Measurements from ENCODE around the gene ALKBH7.

The ALKBH7 gene

DNA sequence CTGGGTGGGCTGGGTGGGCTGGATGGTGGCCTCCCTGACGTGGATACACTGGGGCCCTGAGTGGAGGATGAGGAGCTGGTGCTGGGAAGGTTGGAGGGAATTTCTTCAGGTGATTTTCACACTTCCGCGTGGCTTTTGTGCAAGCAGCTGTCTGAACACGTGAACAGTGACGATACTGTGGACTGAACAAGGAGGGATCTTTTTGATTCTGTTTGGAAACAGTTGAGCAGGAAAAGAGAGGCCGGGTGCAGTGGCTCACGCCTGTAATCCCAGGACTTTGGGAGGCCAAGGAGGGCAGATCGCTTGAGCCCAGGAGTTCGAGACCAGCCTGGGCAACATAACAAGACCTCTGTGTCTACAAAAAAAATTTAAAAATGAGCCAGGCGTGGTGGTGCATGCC, 29.5 kb downstream of the ALKBH7 start:
- no peak for DNase-seq

DNA sequence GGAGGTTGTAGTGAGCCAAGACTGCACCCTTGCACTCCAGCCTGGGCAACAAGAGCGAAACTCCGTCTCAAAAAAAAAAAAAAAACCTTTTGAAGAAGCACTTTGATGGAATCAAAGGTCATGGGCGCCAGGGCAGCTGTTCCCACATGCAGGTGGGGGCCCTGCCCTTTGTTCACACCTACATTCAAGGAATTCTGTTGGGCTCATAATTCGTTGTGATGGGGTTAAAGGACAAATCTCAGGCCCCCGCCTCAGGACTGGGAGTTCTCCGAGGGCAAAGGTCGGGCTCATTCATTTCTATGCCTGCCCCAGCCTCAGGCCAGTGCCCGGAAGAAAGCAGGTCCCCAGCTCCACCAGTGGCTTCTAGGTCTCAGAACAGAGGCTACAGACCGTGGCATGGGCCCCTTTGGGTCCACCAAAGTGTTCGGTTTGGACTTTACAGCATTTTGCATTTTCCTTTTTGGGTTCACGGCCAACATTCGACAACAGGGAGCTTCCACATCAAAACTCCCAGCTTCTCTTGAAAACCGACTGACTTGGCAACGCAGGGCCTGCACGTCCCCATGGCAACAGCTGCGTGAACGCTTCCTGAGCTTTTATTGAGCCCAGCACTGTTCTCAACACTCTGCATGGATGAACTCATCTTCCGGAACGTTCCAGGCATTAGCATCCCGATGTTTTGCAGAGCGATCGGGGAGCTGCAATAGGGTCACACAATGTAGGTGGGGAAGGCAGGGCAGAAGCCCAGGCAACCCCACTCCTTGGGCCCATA, 30.4 kb downstream of the ALKBH7 start:
- DNase-seq, result no peak

DNA sequence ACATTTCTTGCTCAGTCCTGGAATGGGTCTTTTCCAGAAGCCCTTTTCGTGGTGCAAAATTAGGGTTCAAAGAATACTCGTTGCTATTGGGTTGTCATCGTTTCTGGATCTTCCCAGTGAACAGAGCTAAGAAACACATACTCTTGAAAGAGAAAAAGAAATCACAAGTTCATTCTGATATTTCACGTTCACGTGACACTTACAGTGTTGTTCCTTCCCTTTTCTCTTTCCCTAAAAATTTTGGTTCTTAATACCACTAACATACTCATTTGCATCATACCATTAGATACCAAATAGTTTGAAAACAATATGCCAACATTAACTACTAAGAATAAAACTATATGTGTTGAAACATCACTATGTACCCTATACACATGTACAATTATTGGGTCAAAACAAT, 33.8 kb downstream of the ALKBH7 start:
- no peak for DNase-seq

DNA sequence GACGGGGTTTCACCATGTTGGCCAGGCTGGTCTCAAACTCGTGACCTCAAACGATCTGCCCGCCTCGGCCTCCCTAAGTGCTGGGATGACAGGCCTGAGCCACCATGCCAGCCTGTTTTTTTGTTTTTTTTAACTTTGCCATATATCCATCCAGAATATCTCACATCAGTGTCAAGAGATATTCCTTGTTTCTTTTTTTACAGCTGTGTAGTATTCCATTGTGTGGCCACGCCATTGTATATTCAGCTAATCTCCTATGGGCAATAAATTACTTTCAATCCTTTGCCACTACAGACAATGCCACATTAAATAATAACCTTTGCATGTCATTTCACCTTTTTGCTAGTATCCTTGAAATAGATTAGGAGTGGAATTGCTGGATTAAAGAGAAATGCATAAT, 36.8 kb downstream of the ALKBH7 start:
- no peak for DNase-seq

DNA sequence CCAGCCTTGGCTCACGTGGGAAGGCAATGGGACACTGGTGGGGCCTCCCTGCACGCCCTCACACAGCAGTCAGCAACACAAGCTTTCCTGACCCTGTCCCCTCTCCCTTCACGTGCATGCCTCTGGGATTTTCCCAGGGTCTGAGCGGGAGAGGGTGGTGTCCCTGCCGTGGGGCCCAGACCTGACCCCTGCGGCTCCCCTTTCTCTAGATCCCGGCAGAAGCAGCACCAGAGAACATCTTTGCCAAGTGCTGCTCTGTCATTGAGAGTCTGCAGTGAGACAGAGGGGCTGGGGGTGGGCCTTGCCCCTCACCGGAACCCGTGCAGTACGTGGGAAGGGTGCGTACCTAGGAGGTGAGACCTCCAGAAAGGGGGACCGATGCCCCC, 39.5 kb downstream of the ALKBH7 start:
- DNase-seq, result no peak

DNA sequence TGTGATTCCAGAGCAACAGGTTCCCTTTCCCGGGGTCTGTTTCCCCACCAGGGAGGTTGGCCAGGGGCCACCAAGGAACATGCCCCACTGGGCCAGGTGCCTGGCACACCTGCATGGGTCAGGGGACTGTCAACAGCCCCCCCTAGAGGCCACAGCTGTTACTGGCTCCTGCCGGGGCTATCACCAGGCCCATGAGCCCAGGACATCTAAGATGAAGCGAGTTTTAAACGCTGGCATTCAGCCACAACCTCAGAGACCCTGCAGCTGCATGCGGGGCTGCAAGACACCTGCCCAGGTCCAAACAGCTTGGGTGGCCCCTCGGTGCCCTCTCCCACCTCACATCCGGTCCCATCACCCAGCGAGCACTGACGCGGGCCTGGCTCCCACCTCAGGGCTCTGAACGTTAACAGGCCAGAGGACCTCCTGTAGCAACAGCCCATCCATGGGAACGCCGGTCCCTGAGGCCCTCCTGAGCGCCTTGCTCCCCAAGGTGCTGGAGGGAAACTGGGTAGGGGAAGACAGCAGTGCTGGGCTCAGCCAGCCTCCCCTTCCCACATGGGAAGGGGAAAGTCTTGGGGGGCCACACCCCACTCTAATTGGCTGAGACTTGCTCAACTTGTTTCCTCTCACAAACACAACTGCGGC, 40.0 kb downstream of the ALKBH7 start:
- peak; percentile 38 to 58 for DNase-seq

DNA sequence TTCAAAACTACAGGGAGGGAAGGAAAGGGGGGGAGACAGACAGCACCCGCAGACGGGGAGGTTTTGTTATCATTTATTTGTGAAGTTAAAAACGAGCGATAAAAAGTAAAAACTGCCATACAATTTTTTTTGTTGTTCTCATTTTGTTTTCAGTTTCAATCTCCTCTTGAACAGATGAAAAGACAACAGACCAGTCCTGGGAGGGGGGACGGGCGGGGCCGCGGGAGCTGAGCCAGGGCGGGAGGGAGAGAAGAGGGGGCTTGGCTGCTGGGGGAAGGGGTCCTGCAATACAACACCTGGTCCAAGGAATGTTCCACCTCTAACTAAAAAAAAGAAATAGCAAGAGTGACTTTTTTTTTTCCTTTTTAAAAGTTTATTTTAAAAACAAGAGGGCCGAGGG, 40.7 kb downstream of the ALKBH7 start:
- DNase-seq, result no peak

DNA sequence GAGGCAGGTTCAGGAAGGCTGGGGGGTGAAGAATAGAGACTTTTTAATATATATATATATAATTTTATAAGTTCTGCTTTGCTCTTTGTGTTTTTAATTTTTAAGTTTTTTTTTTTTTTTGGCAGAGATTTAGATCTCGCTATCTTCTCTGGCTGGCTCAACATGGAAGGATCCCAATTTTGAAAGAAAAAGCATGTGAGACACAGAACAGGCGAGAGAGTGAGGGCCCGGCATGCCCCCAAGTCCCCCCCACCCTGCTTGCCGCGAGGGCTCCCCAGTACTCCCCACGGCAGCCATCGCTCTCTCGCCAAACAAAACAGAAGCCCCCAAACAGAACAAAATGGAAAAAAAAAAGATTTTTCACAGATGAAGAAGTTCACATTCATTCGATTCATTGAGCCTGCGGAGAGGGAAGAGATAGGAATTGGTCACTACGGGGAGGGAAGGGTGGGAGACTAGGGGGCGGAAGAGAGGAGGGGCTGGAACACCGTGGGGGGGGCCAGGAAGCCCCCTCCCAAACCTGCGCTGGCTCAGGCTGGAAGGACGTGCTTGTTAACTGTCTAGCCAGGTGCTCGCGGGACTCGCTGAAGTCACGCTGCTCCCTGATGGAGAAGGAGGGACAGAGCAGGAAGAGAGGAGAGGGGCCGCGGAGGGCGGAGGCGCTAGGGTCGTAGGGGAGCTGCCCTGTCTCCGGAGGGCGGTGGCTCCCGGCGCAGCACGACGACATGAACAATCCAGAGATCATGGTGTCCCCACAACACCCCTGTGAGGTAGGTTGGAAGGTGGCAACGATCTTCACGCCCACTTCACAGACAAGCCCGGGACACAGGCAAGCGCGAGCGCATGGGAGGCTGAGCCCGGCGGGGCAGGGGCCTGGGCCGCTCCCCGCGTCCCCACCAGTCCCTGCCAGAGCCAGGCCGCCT, 41.4 kb downstream of the ALKBH7 start:
- no peak for DNase-seq

DNA sequence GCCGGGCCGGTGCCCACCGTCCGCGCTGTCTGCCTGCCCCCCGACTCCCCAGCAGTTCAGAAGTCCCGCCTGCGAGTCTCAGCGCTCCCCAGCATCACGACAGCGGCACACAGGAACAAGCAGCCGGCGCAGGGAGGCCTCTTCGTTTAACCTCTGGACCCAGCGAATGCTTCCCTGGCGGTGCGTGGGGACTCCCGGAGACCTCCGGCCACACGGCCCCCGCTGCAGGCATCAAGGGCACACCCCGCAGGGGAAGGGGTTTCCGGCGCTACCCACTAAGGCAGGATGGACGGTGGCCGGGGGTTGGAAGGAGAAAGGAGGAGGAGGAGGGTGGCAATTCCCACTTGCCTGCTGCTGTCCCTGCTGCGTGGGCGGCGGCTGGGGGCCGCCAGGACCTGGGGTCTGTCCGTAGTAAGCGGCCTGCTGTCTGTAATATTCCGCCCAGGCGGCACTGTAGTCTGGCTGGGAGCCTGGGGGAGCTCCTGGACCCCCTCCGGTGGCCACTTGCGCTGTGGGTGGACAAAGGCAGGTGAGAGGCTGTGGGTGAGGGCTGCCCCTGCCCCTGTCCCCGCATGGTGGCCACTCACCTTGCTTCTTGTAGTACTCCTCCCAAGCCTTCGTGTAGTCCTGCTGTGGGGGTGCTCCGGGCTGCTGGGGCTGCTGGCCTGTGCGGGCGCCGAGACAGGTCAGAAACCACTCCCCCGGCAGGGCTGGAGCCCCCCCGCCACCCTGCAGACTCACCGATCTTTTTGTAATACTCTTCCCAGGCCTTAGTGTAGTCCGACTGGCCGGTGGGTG, 42.4 kb downstream of the ALKBH7 start:
- no peak for DNase-seq

DNA sequence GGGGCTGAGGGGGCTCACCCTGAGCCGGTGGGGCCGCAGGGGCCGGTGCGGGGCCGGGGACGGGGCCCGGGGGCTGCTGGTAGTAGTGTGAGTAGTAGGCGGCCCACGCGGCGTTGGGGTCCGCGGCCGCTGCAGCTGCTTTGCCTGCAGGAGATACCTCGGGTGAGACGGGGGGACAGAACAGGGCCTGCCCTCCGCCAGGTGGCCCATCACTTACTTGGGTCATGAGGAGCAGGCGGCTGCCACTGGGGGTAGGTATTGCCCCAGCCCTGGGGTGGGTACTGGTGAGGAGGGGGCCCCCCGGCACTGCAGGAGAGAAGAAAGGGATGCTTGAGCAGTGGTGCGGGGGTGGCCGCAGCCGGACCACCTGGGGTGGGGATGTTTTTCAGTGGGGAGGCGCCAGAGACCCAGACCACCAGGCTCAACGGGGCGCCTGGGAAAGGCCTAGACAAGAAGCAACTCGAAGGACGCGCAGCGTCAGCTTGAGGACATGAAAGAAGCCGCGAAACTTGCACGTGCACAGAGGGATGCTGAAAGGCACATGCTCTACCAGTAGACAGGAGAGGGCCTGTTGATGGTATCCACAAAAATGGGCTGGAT, 43.1 kb downstream of the ALKBH7 start:
- DNase-seq, result no peak

DNA sequence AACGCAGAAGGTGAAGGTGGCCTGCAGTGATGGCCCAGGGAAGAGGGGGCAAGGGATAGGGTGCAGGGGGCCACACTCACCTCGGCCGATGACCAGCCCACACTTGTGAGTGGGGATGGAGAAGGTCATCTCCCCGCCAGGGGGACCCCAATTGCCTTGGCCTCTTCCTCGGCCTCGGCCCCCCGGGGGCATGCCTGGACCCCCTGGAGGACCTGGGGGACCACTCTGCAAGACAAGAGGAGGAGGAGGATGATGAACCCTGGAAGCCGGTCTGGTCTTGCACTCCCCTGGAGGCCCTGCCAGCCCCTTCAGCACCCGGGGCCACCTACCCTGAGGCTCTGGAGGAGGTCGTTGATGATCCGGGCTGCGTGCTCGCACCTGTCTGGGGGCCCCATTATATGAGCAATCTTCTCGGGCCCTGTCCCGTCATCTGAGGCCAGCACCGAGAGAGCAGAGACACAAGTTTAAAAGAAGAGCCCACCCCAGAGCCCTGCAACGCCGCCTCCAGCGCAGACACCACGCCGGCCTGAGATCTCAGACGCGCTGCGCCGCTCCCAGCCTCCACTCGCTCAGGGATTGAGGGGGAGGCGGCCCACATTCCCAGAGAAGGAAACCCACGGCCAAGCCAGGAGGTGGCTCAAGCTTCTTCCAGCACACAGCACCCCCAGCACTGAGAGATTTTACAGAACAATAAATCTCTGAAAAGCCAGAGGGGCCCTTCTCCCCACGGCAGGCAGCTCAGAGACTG, 44.2 kb downstream of the ALKBH7 start:
- DNase-seq, result no peak

DNA sequence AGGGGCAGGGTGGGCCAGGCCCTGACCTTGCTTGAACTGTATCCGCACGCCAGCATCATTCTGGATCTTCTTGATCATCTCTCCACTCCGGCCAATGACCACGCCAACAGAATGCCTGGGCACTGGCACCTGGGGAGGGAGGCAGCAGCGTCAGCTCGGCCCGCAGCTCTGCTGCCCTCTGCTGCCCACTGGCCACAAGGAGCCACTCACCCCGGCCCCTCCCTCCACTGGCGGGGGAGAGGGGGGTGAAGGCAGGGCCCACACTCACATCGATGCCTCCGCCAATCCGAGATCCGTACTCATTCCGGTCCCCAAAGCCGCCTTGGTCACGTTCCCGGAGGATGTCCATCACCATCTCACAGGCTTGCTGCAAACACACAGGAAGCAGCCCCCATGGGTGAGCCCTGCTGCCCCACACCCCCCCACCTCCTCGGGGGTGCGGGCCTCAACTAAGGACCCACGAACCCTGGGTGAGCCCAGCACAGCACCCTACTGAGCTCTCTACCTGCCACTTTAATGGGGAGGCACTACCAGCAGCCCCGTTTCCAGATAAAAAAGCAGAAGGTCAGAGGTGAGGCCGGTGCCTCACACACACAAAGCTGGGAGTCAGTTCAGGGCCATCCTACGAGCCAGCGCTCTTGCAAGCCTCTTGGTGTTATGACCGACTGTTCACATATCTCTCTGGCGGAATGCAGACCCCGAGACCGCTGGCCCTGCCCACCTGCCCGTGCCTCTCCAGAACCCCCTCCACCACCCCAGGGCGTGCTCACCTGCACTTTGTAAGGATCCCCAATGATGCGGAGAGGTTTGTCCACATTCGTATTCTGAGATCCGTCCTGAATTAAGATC, 45.3 kb downstream of the ALKBH7 start:
- DNase-seq, result no peak

DNA sequence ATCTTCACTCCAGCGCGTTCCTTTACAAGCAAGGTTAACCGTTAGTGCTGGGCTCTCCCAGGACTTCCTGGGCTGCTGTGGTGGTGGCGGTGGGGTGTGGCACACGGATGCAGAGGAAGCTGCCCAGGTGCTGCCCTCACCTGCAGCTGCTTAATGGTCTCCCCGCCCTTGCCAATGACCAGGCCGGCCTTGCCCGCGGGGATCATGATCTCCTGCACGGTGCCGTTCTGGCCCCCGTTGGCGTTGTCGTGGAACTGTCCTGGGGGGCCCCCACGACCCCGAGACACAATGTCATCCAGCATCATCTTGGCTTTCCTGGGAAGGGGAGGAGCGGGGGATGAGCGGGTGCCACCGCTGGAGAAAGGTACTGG, 46.0 kb downstream of the ALKBH7 start:
- DNase-seq, result no peak

DNA sequence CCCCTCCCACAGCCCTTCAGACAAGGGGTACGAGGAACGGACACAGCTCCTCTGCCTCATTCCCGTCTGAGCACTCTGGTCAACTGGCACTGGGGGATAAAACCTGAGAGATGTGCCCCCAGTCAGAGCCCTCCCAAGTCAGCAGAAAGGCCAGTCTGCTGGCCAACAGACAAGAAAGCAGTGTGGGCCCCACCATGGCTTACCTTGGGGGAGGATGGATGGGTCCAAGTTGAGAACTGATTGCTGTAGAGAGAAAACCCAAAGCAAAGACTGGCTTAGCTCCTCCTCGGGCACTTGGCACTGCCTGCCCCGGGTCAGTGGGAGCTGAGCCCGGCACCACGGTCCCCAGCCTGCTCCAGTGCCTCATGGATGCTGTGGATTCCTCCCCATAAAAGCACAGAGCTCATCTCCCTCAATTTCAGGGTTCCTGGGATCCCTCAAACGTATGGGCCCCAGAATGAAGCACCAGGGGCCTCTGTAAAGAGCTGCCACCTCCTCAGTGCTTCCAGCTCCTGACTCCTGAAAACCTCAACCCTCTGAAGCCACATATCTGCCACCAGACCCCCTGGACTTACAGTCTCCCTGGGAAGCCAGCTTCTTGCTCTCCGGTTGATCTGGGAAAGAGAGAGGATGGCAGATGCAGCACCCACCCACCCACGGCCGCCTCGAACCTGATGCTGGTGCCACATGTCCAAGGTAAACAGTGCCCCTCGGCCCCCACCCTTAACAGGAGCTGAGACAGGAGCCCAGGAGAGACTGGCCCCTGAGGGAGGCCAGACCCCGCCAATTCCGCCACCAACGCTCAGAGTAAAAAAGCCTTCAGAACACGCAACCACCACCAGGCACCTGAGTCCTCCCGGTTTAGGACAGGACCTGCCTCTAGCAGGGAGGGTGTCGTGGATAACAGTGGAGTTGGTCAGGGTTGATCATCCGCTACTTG, 48.8 kb downstream of the ALKBH7 start:
- no peak for DNase-seq

DNA sequence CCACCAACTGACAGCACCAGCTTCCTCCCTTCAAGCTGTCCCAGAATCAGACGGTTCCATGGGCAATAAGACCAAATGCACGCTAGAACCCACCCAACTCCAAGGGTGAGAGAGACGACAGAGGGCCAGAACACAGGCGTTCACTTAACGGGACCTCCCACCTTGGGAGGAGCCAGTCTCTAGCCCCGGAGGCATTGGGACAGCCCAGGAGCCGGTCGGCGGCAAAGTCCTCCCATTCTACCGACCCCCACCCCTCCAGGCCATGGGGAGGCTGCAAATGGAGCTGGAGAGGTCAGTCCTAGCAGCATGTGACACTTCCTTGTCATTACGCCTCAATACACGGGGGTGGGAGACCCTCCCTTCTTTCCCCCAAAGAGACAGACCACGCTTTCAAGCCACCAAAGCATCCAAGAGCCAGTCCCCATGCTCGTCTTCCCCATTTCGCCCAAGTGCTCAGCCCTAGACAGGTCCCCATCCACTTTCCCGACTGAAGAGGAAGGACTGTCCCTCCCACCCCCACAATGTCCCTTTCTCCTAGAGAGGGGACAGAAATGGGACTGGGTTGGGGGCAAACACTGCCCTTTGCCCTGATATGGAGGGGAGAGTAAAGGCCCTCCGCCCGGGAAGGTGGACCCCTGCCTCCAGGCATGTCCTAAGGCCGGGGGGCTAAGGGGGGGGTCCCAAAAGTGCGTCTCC, 51.1 kb downstream of the ALKBH7 start:
- peak; percentile 28 to 39 for DNase-seq

DNA sequence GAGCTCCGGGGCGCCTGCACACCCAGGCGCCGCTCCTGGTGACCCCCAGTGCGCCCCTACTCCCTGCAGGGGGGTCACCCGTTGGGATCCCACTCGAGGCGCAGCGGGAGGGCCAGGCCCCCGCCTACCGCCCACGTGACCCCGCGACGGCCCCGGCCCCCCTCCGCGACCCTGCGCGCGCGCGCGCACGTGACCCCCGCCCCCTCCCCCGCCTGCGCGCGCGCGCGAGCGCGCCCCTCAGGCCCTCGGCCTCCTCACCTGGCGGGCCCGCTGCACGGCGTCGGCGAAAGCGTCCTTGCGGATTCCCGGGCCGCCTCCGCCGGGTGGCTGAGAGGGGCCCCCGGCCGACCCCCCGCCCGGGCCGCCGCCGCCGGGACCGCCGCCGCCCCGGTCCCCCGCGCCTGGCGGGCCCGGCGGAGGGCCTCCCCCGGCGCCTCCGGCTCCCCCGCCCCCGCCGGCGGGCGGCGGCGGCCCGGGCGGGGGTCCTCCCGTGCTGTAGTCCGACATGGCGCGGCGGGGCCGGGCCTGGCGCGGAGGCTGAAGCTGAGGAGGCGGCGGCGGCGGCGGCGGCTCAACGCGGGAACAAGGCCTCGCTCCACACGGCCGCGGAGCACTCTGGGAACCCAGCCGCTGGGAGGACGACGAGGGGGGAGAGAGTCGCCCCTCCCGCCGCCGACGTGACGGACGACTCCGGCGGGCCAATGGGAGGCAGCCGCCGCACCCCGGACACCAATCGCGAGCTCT, 51.8 kb downstream of the ALKBH7 start, which contains the start of gene KHSRP:
KHSRP (minus strand) TSS at position 617 of the 744 bp plus-strand sequence; CDS start at position 507, 110 bp downstream.
- peak in 1 of 2 donors; percentile 32 for DNase-seq
